GM18502 (cell line): Measurements from ENCODE around the gene IRF9.
A peak's percentile ranks its signal among the peaks of the same experiment; 100 is the strongest.

Experiments
- ATAC-seq: cut with Tn5 transposase; IDR thresholded peaks from one replicate; pipeline ENCODE4 v1.9.1; 2021; ENCODE audit warnings: mild to moderate bottlenecking; ENCODE audit not compliant: unreplicated experiment, poor library complexity

IRF9 gene

GRCh38 chr14:24130717-24131548 is 30.1 kb upstream of the IRF9 start:
- no peak for ATAC-seq

DNA sequence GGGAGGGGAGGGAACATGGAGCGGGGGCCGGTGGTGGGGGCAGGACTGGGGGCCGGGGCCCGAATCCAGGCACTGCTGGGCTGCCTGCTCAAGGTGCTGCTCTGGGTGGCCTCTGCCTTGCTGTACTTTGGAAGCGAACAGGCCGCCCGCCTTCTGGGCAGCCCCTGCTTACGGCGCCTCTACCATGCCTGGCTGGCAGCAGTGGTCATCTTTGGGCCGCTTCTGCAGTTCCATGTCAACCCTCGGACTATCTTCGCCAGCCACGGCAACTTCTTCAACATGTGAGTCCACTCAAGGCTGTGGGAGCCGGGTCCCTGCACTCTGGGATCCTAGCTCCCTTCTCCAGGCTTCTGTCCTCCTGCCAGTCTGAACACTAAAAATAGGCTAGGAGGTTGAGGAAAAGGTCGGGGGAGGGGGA is 29.5 kb upstream of the IRF9 start:
- ATAC-seq: no peak

DNA sequence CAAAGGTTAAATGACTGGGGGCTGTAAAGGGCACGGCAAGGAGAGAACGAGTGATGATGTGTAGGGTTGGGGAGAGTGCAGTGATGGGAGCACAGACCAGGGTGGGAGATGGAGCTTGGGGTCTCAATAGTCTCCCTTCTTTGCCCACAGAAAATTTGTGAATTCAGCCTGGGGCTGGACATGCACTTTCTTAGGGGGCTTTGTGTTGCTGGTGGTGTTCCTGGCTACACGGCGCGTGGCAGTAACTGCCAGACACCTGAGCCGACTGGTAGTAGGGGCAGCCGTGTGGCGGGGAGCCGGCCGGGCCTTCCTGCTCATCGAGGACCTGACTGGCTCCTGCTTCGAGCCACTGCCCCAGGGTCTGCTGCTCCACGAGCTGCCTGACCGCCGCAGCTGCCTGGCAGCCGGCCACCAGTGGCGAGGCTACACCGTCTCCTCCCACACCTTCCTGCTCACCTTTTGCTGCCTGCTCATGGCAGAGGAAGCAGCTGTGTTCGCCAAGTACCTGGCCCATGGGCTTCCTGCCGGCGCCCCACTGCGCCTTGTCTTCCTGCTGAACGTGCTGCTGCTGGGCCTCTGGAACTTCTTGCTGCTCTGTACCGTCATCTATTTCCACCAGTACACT is 28.9 kb upstream of the IRF9 start:
- ATAC-seq: no peak

DNA sequence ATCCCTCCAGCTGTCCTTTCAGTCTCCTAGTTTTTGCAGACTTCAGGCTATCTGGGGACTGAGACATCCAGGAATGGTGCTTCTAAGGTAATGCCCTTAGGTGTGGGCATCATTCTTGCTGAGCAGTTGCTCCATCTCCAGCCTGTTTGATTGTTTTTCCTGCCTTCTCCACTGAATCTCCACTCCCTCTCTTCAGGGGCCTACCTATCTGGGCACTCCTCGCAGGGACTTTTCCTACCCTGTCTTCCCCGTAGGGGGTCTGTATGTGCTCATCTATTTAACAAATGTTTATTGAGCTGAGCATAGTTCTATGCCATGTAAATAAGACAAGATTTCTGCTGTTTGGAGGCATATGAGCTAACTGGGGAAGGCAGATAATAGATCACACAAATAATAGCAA is 28.1 kb upstream of the IRF9 start:
- no peak for ATAC-seq

DNA sequence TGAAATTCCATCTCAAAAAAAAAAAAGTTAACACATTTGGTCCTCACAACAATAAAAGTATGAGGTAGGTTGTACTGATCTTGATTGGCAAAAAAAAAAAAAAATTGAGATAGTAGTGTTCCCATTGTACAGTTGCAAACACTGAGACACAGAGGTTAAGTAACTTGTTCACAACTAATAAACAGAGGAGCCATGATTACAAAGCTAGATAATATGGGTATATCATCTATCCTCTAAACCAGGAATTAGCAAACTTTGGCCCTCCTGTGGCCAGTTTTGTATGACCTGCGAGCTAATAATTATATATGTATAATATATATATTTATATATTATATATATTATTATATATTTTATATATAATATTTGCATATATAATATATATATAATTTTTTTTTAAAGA is 27.3 kb upstream of the IRF9 start:
- no peak for ATAC-seq

- peak; percentile 5 for ATAC-seq
Measured at GRCh38 chr14:24135584-24135833, 25.6 kb upstream of the IRF9 start.

- peak; percentile 86 for ATAC-seq
Measured at GRCh38 chr14:24135834-24136683, 25.0 kb upstream of the IRF9 start, which contains the start of gene PSME1. Gene PSME1, plus strand, starts transcription at chr14:24136194. Its CDS starts 69 bp downstream, at chr14:24136263.

GRCh38 chr14:24136684-24137528 is 24.2 kb upstream of the IRF9 start:
- ATAC-seq: no peak

DNA sequence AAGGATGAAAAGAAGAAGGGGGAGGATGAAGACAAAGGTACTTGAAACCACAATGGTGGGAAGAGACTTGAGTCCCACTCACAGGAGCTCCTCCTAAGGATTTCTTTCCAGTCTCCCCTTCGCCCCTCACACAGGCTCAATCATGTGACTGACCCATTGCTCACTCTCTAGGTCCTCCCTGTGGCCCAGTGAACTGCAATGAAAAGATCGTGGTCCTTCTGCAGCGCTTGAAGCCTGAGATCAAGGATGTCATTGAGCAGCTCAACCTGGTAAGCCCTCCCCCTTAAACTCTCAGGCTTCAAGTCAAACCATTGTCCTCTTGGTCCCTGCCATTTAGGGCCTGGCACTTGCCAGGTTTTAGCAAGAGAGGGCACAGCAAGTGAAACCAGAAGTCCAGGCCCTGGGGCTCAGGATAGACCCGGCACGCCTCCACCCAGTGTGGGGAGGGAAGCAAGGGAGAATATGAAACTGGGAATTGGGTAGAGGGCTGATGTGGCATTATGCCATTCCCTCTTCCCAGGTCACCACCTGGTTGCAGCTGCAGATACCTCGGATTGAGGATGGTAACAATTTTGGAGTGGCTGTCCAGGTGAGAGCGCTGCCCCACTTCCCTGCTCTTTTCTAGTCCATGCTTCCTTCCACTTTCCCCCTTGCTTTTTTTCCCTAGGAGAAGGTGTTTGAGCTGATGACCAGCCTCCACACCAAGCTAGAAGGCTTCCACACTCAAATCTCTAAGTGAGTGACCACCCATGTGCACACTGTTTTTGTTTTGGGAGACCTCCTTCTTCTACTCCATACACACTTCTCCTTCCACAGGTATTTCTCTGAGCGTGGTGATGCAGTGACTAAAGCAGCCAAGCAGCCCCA is 23.3 kb upstream of the IRF9 start:
- no peak for ATAC-seq

- no peak for ATAC-seq
Measured at GRCh38 chr14:24138396-24139271, 22.4 kb upstream of the IRF9 start.

- no peak for ATAC-seq
Measured at GRCh38 chr14:24139272-24139934, 21.7 kb upstream of the IRF9 start.

GRCh38 chr14:24141097-24141880 is 19.8 kb upstream of the IRF9 start, which contains the start of gene EMC9:
Gene EMC9, minus strand, starts transcription at chr14:24141591. Its CDS starts 287 bp downstream, at chr14:24141304.
- ATAC-seq: peak; percentile 90

- ATAC-seq: no peak
Measured at GRCh38 chr14:24143511-24143910, 17.6 kb upstream of the IRF9 start.

DNA sequence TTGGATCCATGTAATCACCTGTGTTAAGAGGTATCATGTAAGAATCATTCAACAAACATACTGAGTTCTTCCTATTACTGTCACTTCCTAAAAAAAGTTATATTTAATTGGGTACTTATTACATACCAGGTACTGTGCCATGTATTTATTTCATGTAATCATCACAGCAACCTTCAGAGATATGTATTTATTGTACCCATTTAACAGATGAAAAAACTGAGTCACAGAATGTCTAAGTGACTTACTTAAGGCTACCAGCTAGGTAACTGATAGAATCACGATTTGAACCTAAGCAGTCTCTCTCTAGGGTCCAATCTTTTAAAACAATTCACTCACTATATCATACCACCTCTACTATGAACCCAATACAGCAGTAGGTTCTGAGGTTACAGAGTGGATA is 16.6 kb upstream of the IRF9 start:
- no peak for ATAC-seq

- no peak for ATAC-seq
Measured at GRCh38 chr14:24145219-24145618, 15.8 kb upstream of the IRF9 start.

- no peak for ATAC-seq
Measured at GRCh38 chr14:24145690-24146452, 15.2 kb upstream of the IRF9 start.
